Calu3 (cell line): ENCODE results near the gene ALKBH3. TPM values are rescaled to one million over a fixed set of nuclear protein-coding genes. Genes with fewer than 3 reads are reported as not detected.
A peak's percentile ranks its signal among the peaks of the same experiment; 100 is the strongest.

ENCODE experiments used
- BruUV-seq: library from RNA; stranded (reverse); fragments of 400-500 nt; replicated peaks from 2 replicates; lab custom pipeline; 2021; lab: Mats Ljungman, UMichigan
- CTCF ChIA-PET: fragments of 300-600 bp; sonication (Branson Sonifier 250); formaldehyde crosslinking; loops from one replicate; lab custom pipeline; 2022; ENCODE audit warnings: antibody characterized with exemption; lab: Charles Lee
- DNase-seq: peaks from one replicate; pipeline ENCODE4 v3.0.0; 2022
- H3K27ac Mint-ChIP-seq: one replicate; pipeline ENCODE4 v1.8.0; 2022; ENCODE audit warnings: mixed read lengths; ENCODE audit not compliant: unreplicated experiment
- H3K27me3 Mint-ChIP-seq: one replicate; pipeline ENCODE4 v1.8.0; 2022; ENCODE audit warnings: mixed read lengths; ENCODE audit not compliant: unreplicated experiment
- H3K36me3 Mint-ChIP-seq: one replicate; pipeline ENCODE4 v1.8.0; 2022; ENCODE audit warnings: mild to moderate bottlenecking, moderate library complexity, mixed read lengths; ENCODE audit not compliant: insufficient read depth, unreplicated experiment
- H3K4me1 Mint-ChIP-seq: one replicate; pipeline ENCODE4 v1.8.0; 2022; ENCODE audit warnings: mild to moderate bottlenecking, low read depth, mixed read lengths; ENCODE audit not compliant: unreplicated experiment
- H3K4me3 Mint-ChIP-seq: one replicate; pipeline ENCODE4 v1.8.0; 2022; ENCODE audit warnings: mild to moderate bottlenecking, low read depth, moderate library complexity, mixed read lengths; ENCODE audit not compliant: unreplicated experiment
- H3K9me3 Mint-ChIP-seq: one replicate; pipeline ENCODE4 v1.8.0; 2022; ENCODE audit warnings: low read depth, mixed read lengths; ENCODE audit not compliant: unreplicated experiment
- CTCF ChIP-seq: fragments of 200-600 bp; IDR thresholded peaks from one replicate; pipeline ENCODE4 v1.8.0; 2022; ENCODE audit warnings: antibody characterized with exemption; ENCODE audit not compliant: unreplicated experiment
- intact Hi-C: fragments of 100-400 bp; cut with micrococcal nuclease; formaldehyde crosslinking; loops from one replicate; pipeline ENCODE4 v1.10.0; 2022; ENCODE audit not compliant: unreplicated experiment
- total RNA-seq: library from RNA; stranded (reverse); gene quantifications from 2 replicates; pipeline ENCODE4 v1.2.3, GENCODE V29; 2022

The ALKBH3 gene
- total RNA-seq, 1 experiment from 2014 or later = 19.1 TPM

GRCh38 chr11:43879789-43880639, 617 bp upstream of the ALKBH3 start:
- TF ChIP-seq CTCF = no peak
- H3K9me3 Mint-ChIP-seq = no peaks in the 10 kb centered on the region
- no TSS peak for BruUV-seq
- peak overlapping the region; percentile 49 for H3K27ac Mint-ChIP-seq
- CTCF ChIA-PET = interaction anchor here (1.2 kb wide), 1 partner anchor 10 kb away, joined by 4 read pairs; no protein-coding TSS in a partner anchor
- intact Hi-C loops = no loop called here
- H3K27me3 Mint-ChIP-seq = peaks cover 27% of the 10 kb centered on the region
- peaks cover 12% of the 10 kb centered on the region for H3K36me3 Mint-ChIP-seq
- peaks cover 16% of the 10 kb centered on the region for H3K4me1 Mint-ChIP-seq
- DNase-seq = no peak
- H3K4me3 Mint-ChIP-seq = peak overlapping the region; percentile 83

- Mint-ChIP-seq H3K27ac (no peak overlapping the region), H3K4me1 (no peaks in the 10 kb centered on the region), H3K9me3 (no peaks in the 10 kb centered on the region), H3K36me3 (peaks cover 18% of the 10 kb centered on the region), H3K4me3 (no peak overlapping the region), H3K27me3 (no peaks in the 10 kb centered on the region)
- BruUV-seq = no TSS peak
- intact Hi-C loops = loop anchor here (5.0 kb wide), 1 partner anchor 199 kb away; no protein-coding TSS in a partner anchor
- TF ChIP-seq CTCF = no peak
- CTCF ChIA-PET = no interaction called here
- DNase-seq = no peak
Observed at GRCh38 chr11:43892851-43893250, 12.2 kb downstream of the ALKBH3 start.

GRCh38 chr11:43894546-43894945, 13.9 kb downstream of the ALKBH3 start:
- Mint-ChIP-seq H3K9me3 (no peaks in the 10 kb centered on the region), H3K27me3 (no peaks in the 10 kb centered on the region), H3K4me3 (no peak overlapping the region), H3K36me3 (peaks cover 18% of the 10 kb centered on the region), H3K27ac (no peak overlapping the region), H3K4me1 (no peaks in the 10 kb centered on the region)
- no peak for DNase-seq
- TF ChIP-seq CTCF = no peak
- CTCF ChIA-PET = no interaction called here
- BruUV-seq = no TSS peak
- intact Hi-C loops = loop anchor here (5.0 kb wide), 1 partner anchor 198 kb away; no protein-coding TSS in a partner anchor

- CTCF ChIA-PET = no interaction called here
- no peak for DNase-seq
- H3K4me3 Mint-ChIP-seq = no peak overlapping the region
- no peaks in the 10 kb centered on the region for H3K4me1 Mint-ChIP-seq
- intact Hi-C loops = no loop called here
- TF ChIP-seq CTCF = no peak
- no peak overlapping the region for H3K27ac Mint-ChIP-seq
- H3K36me3 Mint-ChIP-seq = peaks cover 13% of the 10 kb centered on the region
- no peaks in the 10 kb centered on the region for H3K9me3 Mint-ChIP-seq
- H3K27me3 Mint-ChIP-seq = no peaks in the 10 kb centered on the region
- no TSS peak for BruUV-seq
Observed at GRCh38 chr11:43895601-43896000, 15.0 kb downstream of the ALKBH3 start.
